ENCODE results near the gene BCOR. TPM values are rescaled to one million over a fixed set of nuclear protein-coding genes. Genes with fewer than 3 reads are reported as not detected.

Gene BCOR
- total and polyA plus RNA-seq, 2 of the 13 experiments (the other 11 are each of a cell fraction or from before 2014, with no cell fraction given), result 14.3 to 15.2 TPM

- no peak for TF ChIP-seq IRF1 (CRISPR knock-in tag; IDR thresholded peaks at IDR 0.05; ENCODE audit: low read depth)
- no peak for TF ChIP-seq ZNF746 (CRISPR knock-in tag; IDR thresholded peaks at IDR 0.05)
- no peak for TF ChIP-seq THYN1 (CRISPR knock-in tag; IDR thresholded peaks at IDR 0.05; ENCODE audit: borderline replicate concordance, low read depth)
- TF ChIP-seq ZNF775 (CRISPR knock-in tag; IDR thresholded peaks at IDR 0.05; ENCODE audit: borderline replicate concordance), result no peak
- no peak for TF ChIP-seq NFE2L2 (IDR thresholded peaks at IDR 0.05; ENCODE audit: low read length)
- no peak for TF ChIP-seq ZNF720 (CRISPR knock-in tag; IDR thresholded peaks at IDR 0.05)
- TF ChIP-seq JUNB (CRISPR knock-in tag; IDR thresholded peaks at IDR 0.05; ENCODE audit: borderline replicate concordance), result no peak
- no peak for TF ChIP-seq USF2 (IDR thresholded peaks at IDR 0.05; ENCODE audit: low read depth, low read length)
- no peak for TF ChIP-seq USF2 (CRISPR knock-in tag; IDR thresholded peaks at IDR 0.05; ENCODE audit: borderline replicate concordance)
- TF ChIP-seq ATAD3A (CRISPR knock-in tag; IDR thresholded peaks at IDR 0.05), result no peak
- no peak for TF ChIP-seq ATRX (CRISPR knock-in tag; IDR thresholded peaks at IDR 0.05; ENCODE audit: borderline replicate concordance)
- no peak for TF ChIP-seq NCOA5 (CRISPR knock-in tag; IDR thresholded peaks at IDR 0.05)
- no peak for TF ChIP-seq ZNF703 (CRISPR knock-in tag; IDR thresholded peaks at IDR 0.05; ENCODE audit: borderline replicate concordance)
- TF ChIP-seq IKZF5 (CRISPR knock-in tag; IDR thresholded peaks at IDR 0.05), result peak; percentile 34; the same call in 1 of the 2 replicates
- TF ChIP-seq ZNF780A (CRISPR knock-in tag; IDR thresholded peaks at IDR 0.05), result no peak
- TF ChIP-seq ZNF260 (CRISPR knock-in tag; IDR thresholded peaks at IDR 0.05; ENCODE audit: borderline replicate concordance, low read depth), result no peak
- TF ChIP-seq KLF6 (CRISPR knock-in tag; IDR thresholded peaks at IDR 0.05), result no peak
- TF ChIP-seq HNF1B (CRISPR knock-in tag; IDR thresholded peaks at IDR 0.05), result no peak
- TF ChIP-seq TBP (CRISPR knock-in tag; IDR thresholded peaks at IDR 0.05), result no peak
- TF ChIP-seq PRDM4 (CRISPR knock-in tag; IDR thresholded peaks at IDR 0.05; ENCODE audit: borderline replicate concordance), result no peak
- TF ChIP-seq EEA1 (CRISPR knock-in tag; IDR thresholded peaks at IDR 0.05; ENCODE audit: borderline replicate concordance), result no peak
Observed at GRCh38 chrX:40003428-40004245, 94.1 kb downstream of the BCOR start (continued).
